NCI-H69 (cell line): ENCODE results near the gene COG2.

Experiments
- DNase-seq: peaks from one replicate; lab custom pipeline; 2025; lab: John Stamatoyannopoulos, UW

Gene COG2

GRCh38 chr1:230700132-230700531 is 57.9 kb downstream of the COG2 start:
- no peak for DNase-seq

GRCh38 chr1:230701434-230701833 is 59.2 kb downstream of the COG2 start:
- DNase-seq: no peak

GRCh38 chr1:230701895-230702768 is 59.9 kb downstream of the COG2 start:
- no peak for DNase-seq

- DNase-seq: peak; percentile 87
These were observed 60.8 kb downstream of the COG2 start for GRCh38 chr1:230702934-230703678.

- no peak for DNase-seq
These were observed 61.6 kb downstream of the COG2 start for GRCh38 chr1:230703679-230704385.

- DNase-seq: no peak
These were observed 62.5 kb downstream of the COG2 start for GRCh38 chr1:230704830-230705229.

GRCh38 chr1:230705289-230706019 is 63.2 kb downstream of the COG2 start:
- DNase-seq: no peak

GRCh38 chr1:230706020-230706699 is 63.9 kb downstream of the COG2 start:
- DNase-seq: no peak

- DNase-seq: no peak
These were observed 64.8 kb downstream of the COG2 start for GRCh38 chr1:230706887-230707731.

GRCh38 chr1:230707732-230708630 is 65.7 kb downstream of the COG2 start:
- no peak for DNase-seq

GRCh38 chr1:230708631-230709580 is 66.6 kb downstream of the COG2 start:
- no peak for DNase-seq

GRCh38 chr1:230709619-230710542 is 67.6 kb downstream of the COG2 start:
- no peak for DNase-seq

GRCh38 chr1:230710543-230710904 is 68.2 kb downstream of the COG2 start:
- no peak for DNase-seq

- no peak for DNase-seq
These were observed 69.0 kb downstream of the COG2 start for GRCh38 chr1:230711245-230711644.

GRCh38 chr1:230712470-230712942 is 70.2 kb downstream of the COG2 start:
- no peak for DNase-seq

- DNase-seq: no peak
These were observed 70.9 kb downstream of the COG2 start for GRCh38 chr1:230713138-230713537.

- DNase-seq: no peak
These were observed 71.2 kb downstream of the COG2 start for GRCh38 chr1:230713547-230713914.
